ENCODE data around the gene ESRRG. TPM values are rescaled to one million over a fixed set of nuclear protein-coding genes. Genes with fewer than 3 reads are reported as not detected.

Gene ESRRG
- total RNA-seq: not detected in 2 replicates

- DNase-seq (ENCODE audit: low read depth, low spot score): no peak
These were observed at the start of gene ESRRG for GRCh38 chr1:216723274-216723780. Gene ESRRG, minus strand, starts transcription at chr1:216723429. Its CDS starts 130 bp downstream, at chr1:216723299.

- no peak for DNase-seq (ENCODE audit: low read depth, low spot score)
These were observed 48.7 kb upstream of the ESRRG start for GRCh38 chr1:216771922-216772321.

- no peak for DNase-seq (ENCODE audit: low read depth, low spot score)
These were observed 43.6 kb upstream of the ESRRG start for GRCh38 chr1:216766633-216767327.

GRCh38 chr1:216765346-216766300, 42.4 kb upstream of the ESRRG start:
- DNase-seq (ENCODE audit: low read depth, low spot score): no peak

GRCh38 chr1:216758161-216758560, 34.9 kb upstream of the ESRRG start:
- DNase-seq (ENCODE audit: low read depth, low spot score): no peak

GRCh38 chr1:216757110-216757509, 33.9 kb upstream of the ESRRG start:
- DNase-seq (ENCODE audit: low read depth, low spot score): no peak

GRCh38 chr1:216750961-216751360, 27.7 kb upstream of the ESRRG start:
- no peak for DNase-seq (ENCODE audit: low read depth, low spot score)

- no peak for DNase-seq (ENCODE audit: low read depth, low spot score)
These were observed 26.9 kb upstream of the ESRRG start for GRCh38 chr1:216750031-216750627.

GRCh38 chr1:216749232-216749631, 26.0 kb upstream of the ESRRG start:
- DNase-seq (ENCODE audit: low read depth, low spot score): no peak

GRCh38 chr1:216742625-216743024, 19.4 kb upstream of the ESRRG start:
- DNase-seq (ENCODE audit: low read depth, low spot score): no peak

- DNase-seq (ENCODE audit: low read depth, low spot score): no peak
These were observed 17.1 kb upstream of the ESRRG start for GRCh38 chr1:216740331-216740730.

- no peak for DNase-seq (ENCODE audit: low read depth, low spot score)
These were observed 16.6 kb upstream of the ESRRG start for GRCh38 chr1:216739793-216740192.

GRCh38 chr1:216732121-216732520, 8.9 kb upstream of the ESRRG start:
- DNase-seq (ENCODE audit: low read depth, low spot score): no peak

GRCh38 chr1:216731562-216731961, 8.3 kb upstream of the ESRRG start:
- DNase-seq (ENCODE audit: low read depth, low spot score): no peak

- no peak for DNase-seq (ENCODE audit: low read depth, low spot score)
These were observed 3.2 kb upstream of the ESRRG start for GRCh38 chr1:216726435-216726834.

GRCh38 chr1:216722821-216723220, 408 bp downstream of the ESRRG start:
- DNase-seq (ENCODE audit: low read depth, low spot score): no peak

GRCh38 chr1:216721863-216722262, 1.4 kb downstream of the ESRRG start:
- DNase-seq (ENCODE audit: low read depth, low spot score): no peak

GRCh38 chr1:216721062-216721461, 2.2 kb downstream of the ESRRG start:
- no peak for DNase-seq (ENCODE audit: low read depth, low spot score)

- DNase-seq (ENCODE audit: low read depth, low spot score): no peak
These were observed 11.5 kb downstream of the ESRRG start for GRCh38 chr1:216711712-216712111.

- DNase-seq (ENCODE audit: low read depth, low spot score): no peak
These were observed 12.5 kb downstream of the ESRRG start for GRCh38 chr1:216710598-216711333.

- DNase-seq (ENCODE audit: low read depth, low spot score): no peak
These were observed 13.2 kb downstream of the ESRRG start for GRCh38 chr1:216710055-216710454.

Measured in pulmonary artery endothelial cell (primary cell).